GM11168 (cell line): Measurements from ENCODE around the gene OSTC.

Experiments used
- in situ Hi-C: fragments of 300-500 bp; cut with MboI; formaldehyde crosslinking; loops from one replicate; pipeline ENCODE4 v1.12.0; 2022; ENCODE audit warnings: low sequenced_read_pairs; ENCODE audit not compliant: unreplicated experiment

Gene OSTC

GRCh38 chr4:108650212-108651013, at the start of gene OSTC:
TSS of gene OSTC (plus strand) at chr4:108650599. CDS start at chr4:108650656, 57 bp downstream.
- in situ Hi-C loops: no loop called here

GRCh38 chr4:108601106-108601505, 49.3 kb upstream of the OSTC start:
- in situ Hi-C loops: no loop called here

GRCh38 chr4:108601532-108601931, 48.9 kb upstream of the OSTC start:
- in situ Hi-C loops: no loop called here

- in situ Hi-C loops: no loop called here
Measured at GRCh38 chr4:108602163-108602562, 48.2 kb upstream of the OSTC start.

GRCh38 chr4:108607079-108607815, 43.2 kb upstream of the OSTC start:
- in situ Hi-C loops: no loop called here

- in situ Hi-C loops: no loop called here
Measured at GRCh38 chr4:108611365-108611764, 39.0 kb upstream of the OSTC start.

- in situ Hi-C loops: no loop called here
Measured at GRCh38 chr4:108612365-108612764, 38.0 kb upstream of the OSTC start.

- in situ Hi-C loops: no loop called here
Measured at GRCh38 chr4:108619372-108620100, 30.9 kb upstream of the OSTC start.

- in situ Hi-C loops: no loop called here
Measured at GRCh38 chr4:108620101-108620932, 30.1 kb upstream of the OSTC start, which contains the start of gene RPL34. TSS of gene RPL34 (plus strand) at chr4:108620576. CDS start at chr4:108621960, 1,384 bp downstream.

- in situ Hi-C loops: no loop called here
Measured at GRCh38 chr4:108620933-108621905, 29.2 kb upstream of the OSTC start.

- in situ Hi-C loops: no loop called here
Measured at GRCh38 chr4:108622022-108622421, 28.4 kb upstream of the OSTC start.

GRCh38 chr4:108622828-108623227, 27.6 kb upstream of the OSTC start:
- in situ Hi-C loops: no loop called here

- in situ Hi-C loops: no loop called here
Measured at GRCh38 chr4:108624263-108625056, 25.9 kb upstream of the OSTC start.

GRCh38 chr4:108626056-108626455, 24.3 kb upstream of the OSTC start:
- in situ Hi-C loops: no loop called here

GRCh38 chr4:108628411-108628810, 22.0 kb upstream of the OSTC start:
- in situ Hi-C loops: no loop called here

GRCh38 chr4:108635070-108635655, 15.2 kb upstream of the OSTC start:
- in situ Hi-C loops: no loop called here

- in situ Hi-C loops: no loop called here
Measured at GRCh38 chr4:108636246-108636645, 14.2 kb upstream of the OSTC start.

- in situ Hi-C loops: no loop called here
Measured at GRCh38 chr4:108637856-108638255, 12.5 kb upstream of the OSTC start.
